Measurements from ENCODE around the gene ADAM10.

GRCh38 chr15:58541410-58542087, 208.0 kb downstream of the ADAM10 start:
- TF ChIP-seq CTCF (IDR thresholded peaks at IDR 0.05): no peak
- TF ChIP-seq POLR2A (IDR thresholded peaks at IDR 0.05): no peak
